H9 (cell line): Measurements from ENCODE around the gene MKRN2OS. TPM values are rescaled to one million over a fixed set of nuclear protein-coding genes. Genes with fewer than 3 reads are reported as not detected.

Experiments
- DNase-seq: peaks from one replicate; pipeline ENCODE4 v3.0.0-alpha.2; 2017
- H2AFZ ChIP-seq: one replicate; pipeline ENCODE4 v1.6.1; 2013; ENCODE audit warnings: mild to moderate bottlenecking, low read length, control low read depth, moderate library complexity
- H2AK5ac ChIP-seq: 2 replicates; pipeline ENCODE4 v1.6.1; 2013; ENCODE audit warnings: low read length, control low read depth, mixed read lengths; ENCODE audit not compliant: insufficient read length
- H2BK120ac ChIP-seq: one replicate; pipeline ENCODE4 v1.6.1; 2013; ENCODE audit warnings: low read depth, mild to moderate bottlenecking, low read length, control low read depth, inconsistent platforms; ENCODE audit not compliant: poor library complexity, severe bottlenecking
- H2BK12ac ChIP-seq: 2 replicates; pipeline ENCODE4 v1.6.1; 2013; ENCODE audit warnings: low read length, control low read depth, mixed read lengths, low read depth; ENCODE audit not compliant: insufficient read length
- H2BK15ac ChIP-seq: 2 replicates; pipeline ENCODE4 v1.6.1; 2013; ENCODE audit warnings: low read depth, low read length, control low read depth
- H2BK20ac ChIP-seq: one replicate; pipeline ENCODE4 v1.6.1; 2013; ENCODE audit warnings: low read depth, mild to moderate bottlenecking, low read length, control low read depth, inconsistent platforms; ENCODE audit not compliant: poor library complexity, severe bottlenecking
- H2BK5ac ChIP-seq: 2 replicates; pipeline ENCODE4 v1.6.1; 2013; ENCODE audit warnings: low read length, control low read depth, mixed read lengths; ENCODE audit not compliant: insufficient read length
- H3K14ac ChIP-seq: 2 replicates; pipeline ENCODE4 v1.6.1; 2013; ENCODE audit warnings: low read length, control low read depth; ENCODE audit not compliant: insufficient read depth
- H3K18ac ChIP-seq: 2 replicates; pipeline ENCODE4 v1.6.1; 2013; ENCODE audit warnings: low read depth, mild to moderate bottlenecking, mixed read lengths, low read length, control low read depth; ENCODE audit not compliant: insufficient read length
- H3K23ac ChIP-seq: 2 replicates; pipeline ENCODE4 v1.6.1; 2013; ENCODE audit warnings: low read length, control low read depth, mixed read lengths, low read depth; ENCODE audit not compliant: insufficient read length
- H3K23me2 ChIP-seq: 2 replicates; pipeline ENCODE4 v1.6.1; 2013; ENCODE audit warnings: low read depth, mild to moderate bottlenecking, mixed read lengths, low read length, control low read depth; ENCODE audit not compliant: insufficient read length, poor library complexity, severe bottlenecking
- H3K27ac ChIP-seq: 2 replicates; pipeline ENCODE4 v1.5.1; 2013; ENCODE audit warnings: low read length, control low read depth, mixed read lengths, low read depth; ENCODE audit not compliant: insufficient read length
- H3K27me3 ChIP-seq: 2 replicates; pipeline ENCODE4 v1.6.1; 2013; ENCODE audit warnings: low read length, control low read depth, inconsistent platforms; ENCODE audit not compliant: insufficient read depth
- H3K4ac ChIP-seq: 2 replicates; pipeline ENCODE4 v1.6.1; 2013; ENCODE audit warnings: low read depth, mild to moderate bottlenecking, control low read depth, inconsistent platforms, low read length, moderate library complexity
- H3K4me1 ChIP-seq: 2 replicates; pipeline ENCODE4 v1.6.1; 2013; ENCODE audit warnings: low read length, control low read depth, inconsistent platforms; ENCODE audit not compliant: insufficient read depth
- H3K4me2 ChIP-seq: 2 replicates; pipeline ENCODE4 v1.6.1; 2013; ENCODE audit warnings: low read length, control low read depth, mixed read lengths; ENCODE audit not compliant: insufficient read length, insufficient read depth
- H3K56ac ChIP-seq: 2 replicates; pipeline ENCODE4 v1.6.1; 2013; ENCODE audit warnings: low read depth, mild to moderate bottlenecking, mixed read lengths, low read length, control low read depth; ENCODE audit not compliant: insufficient read length
- H3K79me1 ChIP-seq: 2 replicates; pipeline ENCODE4 v1.6.1; 2013; ENCODE audit warnings: low read depth, mild to moderate bottlenecking, moderate library complexity, low read length, control low read depth, inconsistent platforms; ENCODE audit not compliant: insufficient read depth, poor library complexity, severe bottlenecking
- H3K79me2 ChIP-seq: 2 replicates; pipeline ENCODE4 v1.6.1; 2013; ENCODE audit warnings: low read length, control low read depth, inconsistent platforms; ENCODE audit not compliant: insufficient read depth
- H3K9ac ChIP-seq: 2 replicates; pipeline ENCODE4 v1.6.1; 2013; ENCODE audit warnings: low read length, control low read depth, mixed read lengths; ENCODE audit not compliant: insufficient read length; ENCODE audit errors: extremely low read depth
- H3K9me3 ChIP-seq: one replicate; pipeline ENCODE4 v1.6.1; 2013; ENCODE audit warnings: low read depth, low read length, inconsistent platforms; ENCODE audit not compliant: control insufficient read depth
- H3T11ph ChIP-seq: one replicate; pipeline ENCODE4 v1.6.1; 2013; ENCODE audit warnings: mild to moderate bottlenecking, low read length, control low read depth, inconsistent platforms
- H4K20me1 ChIP-seq: one replicate; pipeline ENCODE4 v1.6.1; 2013; ENCODE audit not compliant: control insufficient read depth, insufficient read length, insufficient read depth
- H4K5ac ChIP-seq: 2 replicates; pipeline ENCODE4 v1.6.1; 2013; ENCODE audit warnings: low read depth, mild to moderate bottlenecking, mixed read lengths, low read length, control low read depth; ENCODE audit not compliant: insufficient read length
- H4K8ac ChIP-seq: replicated peaks from 2 replicates; pipeline ENCODE4 v1.6.1; 2013; ENCODE audit warnings: low read length, control low read depth, mixed read lengths, low read depth; ENCODE audit not compliant: insufficient read length
- H4K91ac ChIP-seq: 2 replicates; pipeline ENCODE4 v1.6.1; 2013; ENCODE audit warnings: low read depth, mild to moderate bottlenecking, moderate library complexity, mixed read lengths, low read length, control low read depth; ENCODE audit not compliant: insufficient read length
- H3K27ac Mint-ChIP-seq, 3 experiments: 2 replicates in 2 of 3; 3 replicates in 1 of 3; pipeline ENCODE4 v1.8.0; 2020 to 2021; ENCODE audit warnings: mixed read lengths in 3 of 3, mild to moderate bottlenecking in 1 of 3, moderate library complexity in 1 of 3
- H3K27me3 Mint-ChIP-seq: 2 replicates; pipeline ENCODE4 v1.8.0; 2021; ENCODE audit warnings: low read depth, mild to moderate bottlenecking, moderate library complexity, mixed read lengths
- H3K36me3 Mint-ChIP-seq, 3 experiments: 2 replicates in 2 of 3; 3 replicates in 1 of 3; pipeline ENCODE4 v1.8.0; 2020 to 2021; ENCODE audit warnings: low read depth in 3 of 3, mixed read lengths in 3 of 3; ENCODE audit not compliant: insufficient read depth in 1 of 3
- H3K4me1 Mint-ChIP-seq, 2 experiments: 2 replicates each; pipeline ENCODE4 v1.8.0; 2020; ENCODE audit warnings: mixed read lengths in 2 of 2
- H3K4me3 Mint-ChIP-seq, 2 experiments: 2 replicates in 1 of 2; 3 replicates in 1 of 2; pipeline ENCODE4 v1.8.0; 2020 to 2021; ENCODE audit warnings: mild to moderate bottlenecking in 2 of 2, mixed read lengths in 2 of 2, moderate library complexity in 1 of 2
- H3K9me3 Mint-ChIP-seq, 2 experiments: 2 replicates in 1 of 2; 3 replicates in 1 of 2; pipeline ENCODE4 v1.8.0; 2020; ENCODE audit warnings: mild to moderate bottlenecking in 2 of 2, mixed read lengths in 2 of 2, moderate library complexity in 1 of 2
- WGBS: extraction: QIAGEN DNeasy Blood & Tissue Kit; methylation state at CpG from one replicate; pipeline ENCODE4 v1.1.7; 2013; ENCODE audit warnings: missing lambda C conversion rate, low lambda C conversion rate, mixed read lengths; ENCODE audit not compliant: insufficient read length; ENCODE audit errors: extremely low coverage; 5-methylcytosine and 5-hydroxymethylcytosine counted together
- total RNA-seq: library from RNA; stranded (reverse); gene quantifications from 2 replicates; pipeline ENCODE4 v1.2.1, GENCODE V29; 2021
- TF ChIP-seq, protein P1 (sequence below): fragments of 200-600 bp; sonication (generic); conservative IDR thresholded peaks from 3 replicates; pipeline ENCODE4 v1.8.0; 2021; ENCODE audit warnings: antibody characterized with exemption, mild to moderate bottlenecking

The MKRN2OS gene
- total RNA-seq, 1 experiment from 2014 or later, result 0.44 TPM

DNA sequence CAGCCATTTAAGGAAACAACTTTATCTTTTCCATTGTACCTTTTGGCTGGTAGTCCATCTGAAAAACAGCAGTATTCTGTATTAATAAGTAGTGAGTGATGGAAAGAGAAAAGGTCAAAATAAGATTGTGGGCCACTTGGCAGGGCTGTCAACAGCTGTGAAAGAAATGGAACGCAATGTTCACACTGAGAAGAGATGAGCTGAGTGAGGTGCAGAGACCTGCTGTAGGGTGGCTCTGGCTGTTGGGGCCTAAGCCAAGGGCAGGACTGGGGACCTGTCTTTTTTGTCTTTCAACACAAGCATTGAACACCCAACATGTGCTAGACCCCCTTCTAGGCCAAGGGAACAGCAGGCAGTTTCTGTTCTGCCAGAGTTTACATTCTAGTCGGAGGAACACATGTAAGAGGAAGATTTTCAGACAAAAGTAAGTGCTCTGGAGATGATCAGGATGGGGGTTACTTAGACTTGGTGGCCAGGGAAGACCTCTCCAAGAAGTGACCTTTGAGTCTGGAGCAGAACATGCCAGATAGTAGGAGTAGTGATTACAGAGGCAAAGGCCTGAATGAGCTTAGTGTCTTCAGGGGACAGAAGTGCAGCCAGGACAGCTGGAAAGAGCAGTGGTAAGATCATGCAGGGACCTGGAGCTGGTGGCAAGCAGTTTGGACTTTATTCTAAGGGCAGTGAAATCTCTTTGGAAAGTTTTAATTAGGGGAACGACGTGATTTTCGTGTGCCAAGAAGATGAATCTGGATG lies 31.4 kb downstream of the MKRN2OS start:
- no peak overlapping the region for H4K91ac ChIP-seq
- no peaks in the 10 kb centered on the region for H3K27me3 ChIP-seq
- no peak overlapping the region for H2BK5ac ChIP-seq
- no peaks in the 10 kb centered on the region for H4K20me1 ChIP-seq
- no peaks in the 10 kb centered on the region for H3K23me2 ChIP-seq
- no peaks in the 10 kb centered on the region for H3K4me1 Mint-ChIP-seq
- H3K18ac ChIP-seq, result no peak overlapping the region
- H3K23ac ChIP-seq, result no peak overlapping the region
- H3K9me3 ChIP-seq, result no peaks in the 10 kb centered on the region
- H3K27me3 Mint-ChIP-seq, result no peaks in the 10 kb centered on the region
- H3T11ph ChIP-seq, result no peak overlapping the region
- no peak overlapping the region for H2AFZ ChIP-seq
- H2BK12ac ChIP-seq, result no peak overlapping the region
- peaks cover 7 to 20% (median 9%) of the 10 kb centered on the region in 3 experiments; a peak in 5 of 7 replicates for H3K36me3 Mint-ChIP-seq
- no peaks in the 10 kb centered on the region for H3K79me1 ChIP-seq
- no peak for DNase-seq
- no peak overlapping the region for H2BK15ac ChIP-seq
- TF ChIP-seq, protein P1, sequence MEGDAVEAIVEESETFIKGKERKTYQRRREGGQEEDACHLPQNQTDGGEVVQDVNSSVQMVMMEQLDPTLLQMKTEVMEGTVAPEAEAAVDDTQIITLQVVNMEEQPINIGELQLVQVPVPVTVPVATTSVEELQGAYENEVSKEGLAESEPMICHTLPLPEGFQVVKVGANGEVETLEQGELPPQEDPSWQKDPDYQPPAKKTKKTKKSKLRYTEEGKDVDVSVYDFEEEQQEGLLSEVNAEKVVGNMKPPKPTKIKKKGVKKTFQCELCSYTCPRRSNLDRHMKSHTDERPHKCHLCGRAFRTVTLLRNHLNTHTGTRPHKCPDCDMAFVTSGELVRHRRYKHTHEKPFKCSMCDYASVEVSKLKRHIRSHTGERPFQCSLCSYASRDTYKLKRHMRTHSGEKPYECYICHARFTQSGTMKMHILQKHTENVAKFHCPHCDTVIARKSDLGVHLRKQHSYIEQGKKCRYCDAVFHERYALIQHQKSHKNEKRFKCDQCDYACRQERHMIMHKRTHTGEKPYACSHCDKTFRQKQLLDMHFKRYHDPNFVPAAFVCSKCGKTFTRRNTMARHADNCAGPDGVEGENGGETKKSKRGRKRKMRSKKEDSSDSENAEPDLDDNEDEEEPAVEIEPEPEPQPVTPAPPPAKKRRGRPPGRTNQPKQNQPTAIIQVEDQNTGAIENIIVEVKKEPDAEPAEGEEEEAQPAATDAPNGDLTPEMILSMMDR, result no peak
- no peak overlapping the region for H3K4me2 ChIP-seq
- H3K9me3 Mint-ChIP-seq, result no peaks in the 10 kb centered on the region
- H3K56ac ChIP-seq, result no peak overlapping the region
- H2AK5ac ChIP-seq, result no peak overlapping the region
- no peak overlapping the region for H2BK120ac ChIP-seq
- H3K27ac ChIP-seq, result no peak overlapping the region
- H3K4me1 ChIP-seq, result no peaks in the 10 kb centered on the region
- no peak overlapping the region for H4K5ac ChIP-seq
- no peak overlapping the region for H3K14ac ChIP-seq
- no peak overlapping the region for H2BK20ac ChIP-seq
- no peak overlapping the region for H3K9ac ChIP-seq
- no peak overlapping the region for H3K27ac Mint-ChIP-seq
- no CpG with 5 or more reads among the region's 5 CpGs for WGBS
- no peaks in the 10 kb centered on the region for H3K79me2 ChIP-seq
- H3K4me3 Mint-ChIP-seq, result no peak overlapping the region
- H3K4ac ChIP-seq, result no peak overlapping the region
- no peak overlapping the region for H4K8ac ChIP-seq
